ENCODE measurements around the gene KLHL22. TPM values are rescaled to one million over a fixed set of nuclear protein-coding genes. Genes with fewer than 3 reads are reported as not detected.
"Not testable (repeated sequence)": the region's sequence is repeated elsewhere in the genome, so short reads cannot be mapped to it uniquely, and the experiment has no call there.

Gene KLHL22
- total RNA-seq, 4 donors from 2014 or later, result 19.9 to 35.5 (median 27.3) TPM

DNA sequence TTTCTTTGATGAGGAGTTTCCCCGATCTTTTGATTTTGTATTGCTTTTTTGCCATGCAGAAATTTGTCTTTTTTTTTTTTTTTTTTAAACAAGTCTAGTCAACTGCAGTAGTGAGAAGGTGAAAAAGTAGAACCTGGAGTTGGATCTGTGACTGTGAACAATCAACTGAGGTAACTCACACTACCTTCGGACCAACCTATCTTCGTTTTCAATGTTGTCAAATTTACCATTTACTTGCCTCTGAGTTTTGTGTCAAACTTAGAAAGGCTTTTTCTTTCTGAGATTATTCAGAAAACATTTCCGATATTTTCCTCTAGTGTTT lies 20.5 kb downstream of the KLHL22 start:
- no peak overlapping the region for H3K27ac ChIP-seq (replicated peaks in 1 of 4)
- no peak for DNase-seq (ENCODE audit: extremely low spot score)
- TF ChIP-seq EP300 (IDR thresholded peaks at IDR 0.05) (no peak), POLR2AphosphoS5 (IDR thresholded peaks at IDR 0.05) (no peak), POLR2A (IDR thresholded peaks at IDR 0.05; ENCODE audit: low read depth) (no peak)
- TF ChIP-seq, protein P1, sequence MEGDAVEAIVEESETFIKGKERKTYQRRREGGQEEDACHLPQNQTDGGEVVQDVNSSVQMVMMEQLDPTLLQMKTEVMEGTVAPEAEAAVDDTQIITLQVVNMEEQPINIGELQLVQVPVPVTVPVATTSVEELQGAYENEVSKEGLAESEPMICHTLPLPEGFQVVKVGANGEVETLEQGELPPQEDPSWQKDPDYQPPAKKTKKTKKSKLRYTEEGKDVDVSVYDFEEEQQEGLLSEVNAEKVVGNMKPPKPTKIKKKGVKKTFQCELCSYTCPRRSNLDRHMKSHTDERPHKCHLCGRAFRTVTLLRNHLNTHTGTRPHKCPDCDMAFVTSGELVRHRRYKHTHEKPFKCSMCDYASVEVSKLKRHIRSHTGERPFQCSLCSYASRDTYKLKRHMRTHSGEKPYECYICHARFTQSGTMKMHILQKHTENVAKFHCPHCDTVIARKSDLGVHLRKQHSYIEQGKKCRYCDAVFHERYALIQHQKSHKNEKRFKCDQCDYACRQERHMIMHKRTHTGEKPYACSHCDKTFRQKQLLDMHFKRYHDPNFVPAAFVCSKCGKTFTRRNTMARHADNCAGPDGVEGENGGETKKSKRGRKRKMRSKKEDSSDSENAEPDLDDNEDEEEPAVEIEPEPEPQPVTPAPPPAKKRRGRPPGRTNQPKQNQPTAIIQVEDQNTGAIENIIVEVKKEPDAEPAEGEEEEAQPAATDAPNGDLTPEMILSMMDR (IDR thresholded peaks at IDR 0.05), result no peak
- 100% methylated on average over 4 of the region's 4 CpGs for WGBS
- peaks cover 4 to 18% (median 12%) of the 10 kb centered on the region in 4 donors for H3K36me3 ChIP-seq
- H3K27me3 ChIP-seq, result no peaks in the 10 kb centered on the region
- H3K4me1 ChIP-seq, result peaks cover 0 to 8% (median 5%) of the 10 kb centered on the region in 4 donors
- H3K9me3 ChIP-seq, result no peaks in the 10 kb centered on the region
- H3K4me3 ChIP-seq, result no peak overlapping the region
- intact Hi-C loops (cut with DNase I), result no loop called here

- Histone ChIP-seq H3K27ac (replicated peaks in 1 of 4) (no peak overlapping the region), H3K9me3 (no peaks in the 10 kb centered on the region), H3K4me1 (peaks cover 0 to 8% (median 5%) of the 10 kb centered on the region in 4 donors), H3K4me3 (no peak overlapping the region), H3K27me3 (no peaks in the 10 kb centered on the region), H3K36me3 (peaks cover 4 to 40% (median 23%) of the 10 kb centered on the region in 4 donors)
- 87% methylated on average over 11 of the region's 11 CpGs for whole genome bisulfite sequencing
- intact Hi-C loops (cut with DNase I), result no loop called here
- no peak for DNase-seq (ENCODE audit: extremely low spot score)
- TF ChIP-seq EP300 (IDR thresholded peaks at IDR 0.05) (no peak), POLR2A (IDR thresholded peaks at IDR 0.05; ENCODE audit: low read depth) (no peak), POLR2AphosphoS5 (IDR thresholded peaks at IDR 0.05) (no peak)
- TF ChIP-seq, protein P1 (IDR thresholded peaks at IDR 0.05), result no peak
These were observed 22.8 kb downstream of the KLHL22 start for GRCh38 chr22:20472629-20473442.

GRCh38 chr22:20471126-20471833 lies 24.3 kb downstream of the KLHL22 start:
- Histone ChIP-seq H3K36me3 (peaks cover 4 to 49% (median 25%) of the 10 kb centered on the region in 4 donors), H3K4me3 (no peak overlapping the region), H3K27ac (replicated peaks in 1 of 4) (no peak overlapping the region), H3K4me1 (peaks cover 0 to 5% (median 3%) of the 10 kb centered on the region in 4 donors), H3K27me3 (no peaks in the 10 kb centered on the region), H3K9me3 (no peaks in the 10 kb centered on the region)
- WGBS, result 93% methylated on average over 8 of the region's 9 CpGs
- no peak for TF ChIP-seq POLR2AphosphoS5 (IDR thresholded peaks at IDR 0.05)
- TF ChIP-seq, protein P1 (IDR thresholded peaks at IDR 0.05), result no peak
- TF ChIP-seq POLR2A (IDR thresholded peaks at IDR 0.05; ENCODE audit: low read depth), result no peak
- TF ChIP-seq EP300 (IDR thresholded peaks at IDR 0.05), result no peak
- intact Hi-C loops (cut with DNase I), result no loop called here
- no peak for DNase-seq (ENCODE audit: extremely low spot score)

DNA sequence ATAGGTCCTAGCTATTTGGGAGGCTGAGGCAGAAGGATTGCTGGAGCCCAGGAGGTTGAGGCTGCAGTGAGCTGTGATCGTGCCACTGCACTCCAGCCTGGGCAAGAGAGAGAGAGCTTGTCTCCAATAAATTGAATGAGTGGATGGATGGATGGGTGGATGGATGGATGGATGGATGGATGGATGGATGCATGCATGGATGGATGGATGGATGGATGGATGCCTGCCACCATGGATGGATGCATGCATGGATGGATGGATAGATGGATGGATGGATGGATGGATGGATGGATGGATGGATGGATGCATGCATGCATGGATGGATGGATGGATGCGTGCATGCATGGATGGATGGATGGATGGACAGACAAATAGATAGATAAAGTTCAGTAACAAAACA lies 25.1 kb downstream of the KLHL22 start:
- H3K27ac ChIP-seq (replicated peaks in 1 of 4); intact Hi-C loops (cut with DNase I); H3K9me3 ChIP-seq; H3K27me3 ChIP-seq; H3K4me1 ChIP-seq; H3K4me3 ChIP-seq; DNase-seq (ENCODE audit: extremely low spot score): not testable (repeated sequence)
- H3K36me3 ChIP-seq, result peaks cover 4 to 49% (median 25%) of the 10 kb centered on the region in 4 donors
- WGBS, result 93% methylated on average over 2 of the region's 2 CpGs

- H3K36me3 ChIP-seq, result peaks cover 8 to 61% (median 36%) of the 10 kb centered on the region in 4 donors
- no peaks in the 10 kb centered on the region for H3K27me3 ChIP-seq
- no peak overlapping the region for H3K27ac ChIP-seq (replicated peaks in 1 of 4)
- no peaks in the 10 kb centered on the region for H3K9me3 ChIP-seq
- intact Hi-C loops (cut with DNase I), result no loop called here
- H3K4me3 ChIP-seq, result no peak overlapping the region
- DNase-seq (ENCODE audit: extremely low spot score), result no peak
- peaks cover 0 to 3% (median 2%) of the 10 kb centered on the region in 4 donors for H3K4me1 ChIP-seq
- WGBS, result 88% methylated on average over 6 of the region's 6 CpGs
- TF ChIP-seq, protein P1 (IDR thresholded peaks at IDR 0.05), result no peak
- no peak for TF ChIP-seq POLR2A (IDR thresholded peaks at IDR 0.05; ENCODE audit: low read depth)
- TF ChIP-seq EP300 (IDR thresholded peaks at IDR 0.05), result no peak
- no peak for TF ChIP-seq POLR2AphosphoS5 (IDR thresholded peaks at IDR 0.05)
These were observed 26.3 kb downstream of the KLHL22 start for GRCh38 chr22:20469110-20469868.

Measured in esophagus muscularis mucosa (tissue), 4 donors.